WI38 (cell line): ENCODE results near the gene CDK14.
A peak's percentile ranks its signal among the peaks of the same experiment; 100 is the strongest.

Experiments used
- H3K4me3 ChIP-seq: 2 replicates; pipeline ENCODE4 v1.5.1; 2011; ENCODE audit warnings: low read depth, mild to moderate bottlenecking, control low read depth, low read length
- CTCF ChIP-seq: IDR thresholded peaks from 2 replicates; pipeline ENCODE4 v1.5.1; 2012; ENCODE audit warnings: low read depth, mild to moderate bottlenecking, control low read depth, low read length

CDK14 gene

GRCh38 chr7:91156316-91157185, 560.4 kb downstream of the CDK14 start:
- TF ChIP-seq CTCF: no peak
- no peak overlapping the region for H3K4me3 ChIP-seq

DNA sequence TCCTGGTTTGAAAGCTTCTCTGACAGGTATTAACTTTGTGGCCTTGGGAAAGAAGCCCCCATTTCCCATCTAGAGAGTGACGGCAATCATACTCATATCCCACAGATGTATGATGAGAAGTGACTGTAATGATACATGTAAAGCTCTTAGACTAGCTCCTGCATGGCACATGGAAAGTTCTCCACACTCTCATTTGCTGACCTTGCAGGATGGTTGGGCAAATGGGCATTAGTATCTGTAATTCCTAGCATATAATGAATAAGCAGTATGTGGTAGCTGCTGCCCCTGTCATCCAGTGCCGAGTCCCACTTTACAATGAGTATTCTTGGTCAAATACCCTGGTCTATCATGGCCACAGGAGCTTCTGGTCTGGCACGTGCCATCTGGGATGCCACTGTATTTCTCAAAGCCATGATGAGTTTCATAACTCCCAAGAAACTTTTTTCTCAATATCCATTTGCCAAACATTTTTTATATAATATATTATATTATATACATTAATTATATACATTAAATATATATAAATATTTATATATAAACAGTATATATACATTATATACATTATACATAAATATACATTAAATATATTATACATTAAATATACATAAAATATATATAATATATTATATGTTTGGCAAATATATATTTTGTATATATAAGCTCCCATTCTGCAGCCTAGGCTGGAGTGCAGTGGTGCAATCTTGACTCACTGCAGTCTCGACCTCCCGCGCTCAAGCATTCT, 561.6 kb downstream of the CDK14 start:
- no peak for TF ChIP-seq CTCF
- no peak overlapping the region for H3K4me3 ChIP-seq

DNA sequence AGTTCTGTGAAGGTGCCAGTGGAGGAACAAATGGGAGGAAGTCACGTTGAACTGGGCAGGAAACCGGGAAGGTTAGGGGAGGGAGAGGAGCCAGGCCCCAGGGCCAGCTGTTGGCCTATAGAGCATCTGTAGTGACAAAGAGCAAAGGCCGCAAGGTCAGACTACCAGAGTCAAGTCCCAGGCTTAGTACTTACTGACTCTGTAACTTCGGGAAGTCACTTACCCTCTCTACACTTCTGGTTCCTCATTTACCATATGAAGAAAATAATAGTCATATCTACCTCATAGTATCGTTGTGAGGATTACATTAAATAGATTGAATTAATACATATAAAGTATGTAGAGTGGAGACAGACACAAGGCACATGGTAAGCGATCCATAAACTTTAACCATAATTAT, 566.3 kb downstream of the CDK14 start:
- TF ChIP-seq CTCF: no peak

GRCh38 chr7:91164506-91164905, 568.4 kb downstream of the CDK14 start:
- no peak overlapping the region for H3K4me3 ChIP-seq
- no peak for TF ChIP-seq CTCF

More for the DNA sequence above, 566.3 kb downstream of the CDK14 start:
- no peak overlapping the region for H3K4me3 ChIP-seq

DNA sequence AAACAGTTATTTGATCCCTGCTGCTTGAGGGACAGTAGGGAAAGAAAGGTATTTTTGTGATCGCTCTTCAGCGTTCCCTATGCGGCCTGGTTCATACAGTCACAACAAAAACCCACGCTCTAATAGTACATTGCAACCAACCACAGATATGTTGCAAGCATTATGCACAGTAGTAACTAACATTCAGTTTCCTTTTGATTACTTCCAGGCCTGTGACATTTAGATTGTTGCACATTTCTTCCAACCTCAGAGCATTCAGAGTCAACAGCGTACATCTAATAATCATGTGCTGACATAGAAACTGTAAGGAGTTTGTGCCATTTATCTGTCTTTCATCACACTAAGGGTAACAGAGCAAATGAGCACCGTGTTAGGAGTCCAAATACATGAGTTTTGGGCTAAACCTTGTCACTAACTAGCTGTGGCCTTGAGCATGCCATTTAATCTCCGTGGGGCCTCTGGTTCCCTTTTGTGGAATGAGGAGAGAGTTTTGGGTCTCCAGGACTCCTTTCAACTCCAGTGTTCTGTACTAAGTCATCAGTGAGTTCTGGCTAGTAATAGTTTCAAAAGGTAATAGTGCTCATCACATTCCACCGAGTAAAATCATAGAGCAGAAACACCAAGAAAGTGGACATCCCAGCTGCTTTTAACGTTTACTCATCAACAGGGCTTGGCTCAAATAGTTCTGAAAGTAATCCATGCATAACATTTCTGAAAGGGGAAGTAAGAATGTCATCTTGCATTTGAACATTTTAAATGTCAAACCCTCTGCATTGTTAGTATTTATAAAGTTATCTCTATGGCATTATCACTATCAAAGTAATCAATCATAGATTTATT, 569.1 kb downstream of the CDK14 start:
- no peak for TF ChIP-seq CTCF
- peak overlapping the region; percentile 44 for H3K4me3 ChIP-seq

DNA sequence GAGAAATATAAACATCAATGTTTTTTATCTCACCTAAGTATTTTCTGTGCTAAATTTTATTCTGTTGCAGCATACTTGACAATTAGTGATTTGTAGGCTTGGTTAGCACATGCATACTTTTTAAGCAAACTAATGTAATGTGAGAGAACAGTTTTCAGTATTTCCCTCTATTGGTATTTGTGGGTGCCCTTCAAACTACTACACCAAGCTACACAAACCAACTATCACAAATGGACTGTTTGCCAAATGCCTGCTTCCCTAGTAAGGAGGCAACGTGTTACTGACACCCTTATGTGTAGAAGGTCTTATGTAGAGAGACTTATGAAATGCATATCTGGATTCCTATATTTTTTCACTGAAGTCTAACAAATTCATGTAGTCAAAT, 569.7 kb downstream of the CDK14 start:
- H3K4me3 ChIP-seq: no peak overlapping the region
- no peak for TF ChIP-seq CTCF
